Esophagus muscularis mucosa (tissue), 4 donors: Measurements from ENCODE around the gene ENOSF1. TPM values are rescaled to one million over a fixed set of nuclear protein-coding genes. Genes with fewer than 3 reads are reported as not detected.

Source experiments
- DNase-seq: peaks from one replicate; pipeline ENCODE4 v3.0.0-alpha.2; 2017; ENCODE audit errors: extremely low spot score
- H3K27ac ChIP-seq, 4 donors: fragments of 200-600 bp; sonication (generic); replicated peaks in 1 of 4; 1 replicate in 3 of 4; 2 replicates in 1 of 4; pipeline ENCODE4 v1.5.1; 2016 to 2019; ENCODE audit warnings: mild to moderate bottlenecking in 1 of 4
- H3K27me3 ChIP-seq, 4 donors: fragments of 200-600 bp; sonication (generic); one replicate each; pipeline versions ENCODE4 v1.5.1 to v1.6.0; 2016 to 2019
- H3K36me3 ChIP-seq, 4 donors: fragments of 200-600 bp; sonication (generic); one replicate each; pipeline ENCODE4 v1.5.1; 2016 to 2019
- H3K4me1 ChIP-seq, 4 donors: fragments of 200-600 bp; sonication (generic); one replicate each; pipeline ENCODE4 v1.5.1; 2016 to 2019
- H3K4me3 ChIP-seq, 4 donors: fragments of 200-600 bp; sonication (generic); 1 replicate in 2 of 4; 2 replicates in 2 of 4; pipeline ENCODE4 v1.5.1; 2016 to 2019; ENCODE audit warnings: mild to moderate bottlenecking in 4 of 4, moderate library complexity in 1 of 4
- H3K9me3 ChIP-seq, 4 donors: fragments of 200-600 bp; sonication (generic); 1 replicate in 3 of 4; 2 replicates in 1 of 4; pipeline ENCODE4 v1.5.1; 2016 to 2019
- CTCF ChIP-seq, 3 experiments: fragments of 200-600 bp in 2 of 3; fragments of 450-650 bp in 1 of 3; sonication (generic) in 2 of 3; IDR thresholded peaks; one replicate each; pipeline ENCODE4 v1.5.1; 2017 to 2019; ENCODE audit warnings: antibody characterized with exemption in 3 of 3, mild to moderate bottlenecking in 2 of 3, moderate library complexity in 1 of 3
- EP300 ChIP-seq: sonication (generic); formaldehyde crosslinking; IDR thresholded peaks from one replicate; pipeline ENCODE4 v1.6.1; 2017; ENCODE audit warnings: antibody characterized with exemption
- POLR2A ChIP-seq: fragments of 450-650 bp; IDR thresholded peaks from one replicate; pipeline ENCODE4 v1.6.1; 2017; ENCODE audit warnings: antibody characterized with exemption, moderate library complexity, mild to moderate bottlenecking, low read depth
- POLR2AphosphoS5 ChIP-seq, 2 donors: sonication (generic); formaldehyde crosslinking; IDR thresholded peaks; one replicate each; pipeline ENCODE4 v1.6.1; 2017; ENCODE audit warnings: antibody characterized with exemption in 2 of 2
- WGBS: methylation state at CpG from one replicate; pipeline ENCODE4 v1.1.5; 2018; 5-methylcytosine and 5-hydroxymethylcytosine counted together
- intact Hi-C: fragments of 100-400 bp; cut with DNase I; formaldehyde crosslinking; loops from one replicate; pipeline ENCODE4 v1.15.1; 2023
- total RNA-seq, 4 donors: library from RNA; depleted of rRNA; stranded (reverse); fragments of >200 nt; gene quantifications; one replicate each; pipeline versions ENCODE4 v1.1.0 to v1.2.1, GENCODE V29; 2016

Gene ENOSF1
- total RNA-seq, 4 donors from 2014 or later: 21.6 to 53.2 (median 26.1) TPM

GRCh38 chr18:709771-710170 lies 2.7 kb downstream of the ENOSF1 start:
- WGBS: 100% methylated on average over 1 of the region's 1 CpG
- peak overlapping the region in 1 of 4 donors; percentile 90 for H3K27ac ChIP-seq

GRCh38 chr18:708096-708495 lies 4.3 kb downstream of the ENOSF1 start:
- H3K27ac ChIP-seq: peak overlapping the region in 1 of 4 donors; percentile 57
- H3K27me3 ChIP-seq: no peaks in the 10 kb centered on the region
- 97% methylated on average over 10 of the region's 10 CpGs for WGBS
- peaks cover 0 to 26% (median 11%) of the 10 kb centered on the region in 4 donors for H3K36me3 ChIP-seq
- peaks cover 10 to 61% (median 38%) of the 10 kb centered on the region in 4 donors for H3K4me1 ChIP-seq
- TF ChIP-seq CTCF (IDR thresholded peaks at IDR 0.05) (no peak), POLR2AphosphoS5 (IDR thresholded peaks at IDR 0.05) (no peak), EP300 (no peak), POLR2A (no peak)
- intact Hi-C loops: loop anchor here (10.0 kb wide), 1 partner anchor 83 kb away; no protein-coding TSS in a partner anchor
- no peaks in the 10 kb centered on the region for H3K9me3 ChIP-seq
- no peak overlapping the region for H3K4me3 ChIP-seq
- DNase-seq: peak; percentile 50

More at GRCh38 chr18:709771-710170, 2.7 kb downstream of the ENOSF1 start:
- Histone ChIP-seq H3K36me3 (peaks cover 0 to 22% (median 11%) of the 10 kb centered on the region in 4 donors), H3K9me3 (no peaks in the 10 kb centered on the region), H3K4me1 (peaks cover 10 to 48% (median 30%) of the 10 kb centered on the region in 4 donors), H3K4me3 (no peak overlapping the region), H3K27me3 (no peaks in the 10 kb centered on the region)
- no peak for TF ChIP-seq POLR2AphosphoS5 (IDR thresholded peaks at IDR 0.05)
- no peak for TF ChIP-seq EP300
- no peak for TF ChIP-seq CTCF (IDR thresholded peaks at IDR 0.05)
- TF ChIP-seq POLR2A: no peak
- DNase-seq: no peak
- intact Hi-C loops: loop anchor here (10.0 kb wide), 1 partner anchor 85 kb away; no protein-coding TSS in a partner anchor

GRCh38 chr18:706405-706804 lies 6.0 kb downstream of the ENOSF1 start:
- Histone ChIP-seq H3K4me3 (no peak overlapping the region), H3K9me3 (no peaks in the 10 kb centered on the region), H3K4me1 (peaks cover 10 to 73% (median 45%) of the 10 kb centered on the region in 4 donors), H3K27ac (peak overlapping the region in 2 of 4 donors; percentile 57 to 60), H3K36me3 (peaks cover 0 to 26% (median 11%) of the 10 kb centered on the region in 4 donors), H3K27me3 (no peaks in the 10 kb centered on the region)
- WGBS: 88% methylated on average over 8 of the region's 8 CpGs
- no peak for TF ChIP-seq POLR2A
- TF ChIP-seq POLR2AphosphoS5 (IDR thresholded peaks at IDR 0.05): no peak
- TF ChIP-seq EP300: no peak
- no peak for TF ChIP-seq CTCF (IDR thresholded peaks at IDR 0.05)
- peak; percentile 19 for DNase-seq
- intact Hi-C loops: loop anchor here (10.0 kb wide), 1 partner anchor 82 kb away; no protein-coding TSS in a partner anchor

- WGBS: 58% methylated on average over 8 of the region's 8 CpGs
- Histone ChIP-seq H3K36me3 (peaks cover 0 to 22% (median 7%) of the 10 kb centered on the region in 4 donors), H3K27ac (peak overlapping the region; percentile 66 to 85 (median 78)), H3K4me1 (peaks cover 0 to 53% (median 28%) of the 10 kb centered on the region in 4 donors), H3K4me3 (no peak overlapping the region), H3K27me3 (no peaks in the 10 kb centered on the region), H3K9me3 (no peaks in the 10 kb centered on the region)
- DNase-seq: no peak
- TF ChIP-seq CTCF (IDR thresholded peaks at IDR 0.05): no peak
- no peak for TF ChIP-seq POLR2AphosphoS5 (IDR thresholded peaks at IDR 0.05)
- no peak for TF ChIP-seq POLR2A
- TF ChIP-seq EP300: no peak
- intact Hi-C loops: loop anchor here (10.0 kb wide), 1 partner anchor 79 kb away; no protein-coding TSS in a partner anchor
These were observed 9.0 kb downstream of the ENOSF1 start for GRCh38 chr18:703213-703967.
